HepG2 (cell line): ENCODE measurements around the gene RIPOR1. TPM values are rescaled to one million over a fixed set of nuclear protein-coding genes. Genes with fewer than 3 reads are reported as not detected.

Source experiments
- ATAC-seq: fragments of 200-7000 bp; cut with Tn5 transposase; 3 replicates; pipeline ENCODE4 v1.9.1; 2020; ENCODE audit warnings: mild to moderate bottlenecking, moderate library complexity
- BruUV-seq: library from RNA; stranded (reverse); fragments of 400-500 nt; replicated peaks from 2 replicates; lab custom pipeline; 2021; lab: Mats Ljungman, UMichigan
- CTCF ChIA-PET: fragments of 300-600 bp; formaldehyde crosslinking; extraction: SDS; loops from one replicate; lab custom pipeline; 2021; ENCODE audit warnings: low total read pairs, inconsistent platforms, low intra/inter-chr PET ratio; lab: Yijun Ruan, JAX
- POLR2A ChIA-PET: fragments of 350-600 bp; sonication (Branson Sonifier 250); formaldehyde crosslinking; loops from one replicate; lab custom pipeline; 2020; ENCODE audit warnings: antibody characterized with exemption, inconsistent platforms; lab: Yijun Ruan, JAX
- DNase-seq: peaks from one replicate; pipeline ENCODE4 v3.0.0-alpha.2; 2015; ENCODE audit warnings: low spot score
- FAIRE-seq: peaks from 3 replicates; lab custom pipeline; 2011; peaks lifted over from hg19 to GRCh38; lab: Jason Lieb, UNC
- H2AFZ ChIP-seq: one replicate; pipeline ENCODE4 v1.6.1; 2011; ENCODE audit warnings: low read length, inconsistent platforms
- H3K27ac ChIP-seq: fragments of 300-600 bp; 3 replicates; pipeline ENCODE4 v1.8.0; 2011; ENCODE audit warnings: mixed run types, mild to moderate bottlenecking, mixed read lengths, low read length, inconsistent platforms; ENCODE audit not compliant: insufficient read depth; ENCODE audit errors: extremely low read length
- H3K27me3 ChIP-seq, 2 experiments: fragments of 200-600 bp in 1 of 2; 2 replicates in 1 of 2; 3 replicates in 1 of 2; pipeline versions ENCODE4 v1.6.0 to v1.8.0; 2011; ENCODE audit warnings: low read length in 2 of 2, mild to moderate bottlenecking in 2 of 2, moderate library complexity in 2 of 2, inconsistent platforms in 1 of 2; ENCODE audit not compliant: insufficient read depth in 2 of 2, control insufficient read depth in 1 of 2
- H3K36me3 ChIP-seq, 2 experiments: fragments of 200-600 bp in 1 of 2; replicated peaks in 1 of 2; 2 replicates in 1 of 2; 3 replicates in 1 of 2; pipeline versions ENCODE4 v1.5.1 to v1.8.0; 2011; ENCODE audit warnings: low read length in 2 of 2, inconsistent platforms in 1 of 2; ENCODE audit not compliant: insufficient read depth in 2 of 2, control insufficient read depth in 1 of 2
- H3K4me1 ChIP-seq: 2 replicates; pipeline ENCODE4 v1.5.1; 2012; ENCODE audit warnings: low read length, inconsistent platforms; ENCODE audit not compliant: insufficient read depth
- H3K4me2 ChIP-seq: 2 replicates; pipeline ENCODE4 v1.6.0; 2011; ENCODE audit warnings: low read depth, low read length, inconsistent platforms
- H3K4me3 ChIP-seq, 3 experiments: fragments of 200-600 bp in 1 of 3; sonication (generic), shearing (Covaris generic) in 1 of 3; replicated peaks in 1 of 3; 2 replicates each; pipeline ENCODE4 v1.5.1; 2011 to 2016; ENCODE audit warnings: low read length in 3 of 3, inconsistent platforms in 2 of 3, low read depth in 2 of 3, mild to moderate bottlenecking in 2 of 3, control low read depth in 1 of 3, mixed read lengths in 1 of 3; ENCODE audit not compliant: insufficient read depth in 1 of 3
- H3K79me2 ChIP-seq: one replicate; pipeline ENCODE4 v1.6.1; 2011; ENCODE audit warnings: low read length, inconsistent platforms; ENCODE audit not compliant: insufficient read depth
- H3K9ac ChIP-seq: 2 replicates; pipeline ENCODE4 v1.6.0; 2011; ENCODE audit warnings: mild to moderate bottlenecking, low read depth, low read length, inconsistent platforms; ENCODE audit not compliant: insufficient read depth
- H3K9me3 ChIP-seq: 2 replicates; pipeline ENCODE4 v1.5.1; 2012; ENCODE audit warnings: mild to moderate bottlenecking, low read length
- H4K20me1 ChIP-seq: 2 replicates; pipeline ENCODE4 v1.6.0; 2011; ENCODE audit warnings: inconsistent platforms, mild to moderate bottlenecking, low read length, moderate library complexity; ENCODE audit not compliant: insufficient read depth
- BCL6 ChIP-seq: IDR thresholded peaks from 2 replicates; pipeline ENCODE4 v1.6.1; 2016; ENCODE audit warnings: missing genetic modification reagents, missing compliant biosample characterization
- FOSL2 ChIP-seq: sonication (generic); formaldehyde crosslinking; IDR thresholded peaks from 2 replicates; pipeline ENCODE4 v1.4.0; 2020; ENCODE audit warnings: missing genetic modification reagents
- HDAC6 ChIP-seq: fragments of 200-600 bp; sonication (generic); IDR thresholded peaks from 2 replicates; pipeline ENCODE4 v1.7.0; 2017; ENCODE audit warnings: mild to moderate bottlenecking, antibody characterized with exemption, low read length, low read depth
- HNRNPK ChIP-seq: fragments of 200-400 bp; formaldehyde crosslinking; IDR thresholded peaks from 2 replicates; pipeline ENCODE4 v1.6.1; 2018; ENCODE audit warnings: low read length, low read depth, moderate library complexity, mild to moderate bottlenecking; ENCODE audit not compliant: poor library complexity, severe bottlenecking
- HOXD1 ChIP-seq: sonication (generic); formaldehyde crosslinking; IDR thresholded peaks from 2 replicates; pipeline ENCODE4 v1.5.0; 2020; ENCODE audit warnings: missing genetic modification reagents
- KDM2A ChIP-seq: sonication (generic); formaldehyde crosslinking; IDR thresholded peaks from 2 replicates; pipeline ENCODE4 v1.4.0; 2020; ENCODE audit warnings: low read depth, missing genetic modification reagents, borderline replicate concordance
- LBX2 ChIP-seq: sonication (generic); formaldehyde crosslinking; IDR thresholded peaks from 2 replicates; pipeline ENCODE4 v1.5.0; 2020; ENCODE audit warnings: missing genetic modification reagents, mild to moderate bottlenecking, borderline replicate concordance
- NR3C1 ChIP-seq: sonication (generic); formaldehyde crosslinking; IDR thresholded peaks from 2 replicates; pipeline ENCODE4 v1.4.0; 2020; ENCODE audit warnings: missing genetic modification reagents
- POLR2G ChIP-seq: fragments of 200-400 bp; formaldehyde crosslinking; IDR thresholded peaks from 2 replicates; pipeline ENCODE4 v1.6.1; 2018; ENCODE audit warnings: mild to moderate bottlenecking, low read depth, low read length, moderate library complexity
- PRDM10 ChIP-seq: sonication (generic); formaldehyde crosslinking; IDR thresholded peaks from 2 replicates; pipeline ENCODE4 v1.4.0; 2020; ENCODE audit warnings: low read depth, missing genetic modification reagents
- RCOR2 ChIP-seq: IDR thresholded peaks from 2 replicates; pipeline ENCODE4 v1.6.1; 2016; ENCODE audit warnings: missing biosample characterization, missing genetic modification reagents
- SAP130 ChIP-seq: IDR thresholded peaks from 2 replicates; pipeline ENCODE4 v1.6.1; 2016; ENCODE audit warnings: low read depth
- WIZ ChIP-seq: sonication (generic); formaldehyde crosslinking; IDR thresholded peaks from 2 replicates; pipeline ENCODE4 v1.5.1; 2020; ENCODE audit warnings: mild to moderate bottlenecking, missing genetic modification reagents
- YY1 ChIP-seq: IDR thresholded peaks from 2 replicates; pipeline ENCODE4 v1.6.1; 2011; ENCODE audit warnings: low read length, low read depth, moderate library complexity, mild to moderate bottlenecking; ENCODE audit not compliant: insufficient read depth, insufficient replicate concordance
- ZBTB43 ChIP-seq: sonication (generic); formaldehyde crosslinking; conservative IDR thresholded peaks from 2 replicates; pipeline ENCODE4 v1.4.0; 2020; ENCODE audit warnings: missing genetic modification reagents
- ZNF296 ChIP-seq: sonication (generic); formaldehyde crosslinking; conservative IDR thresholded peaks from 2 replicates; pipeline ENCODE4 v1.5.0; 2020; ENCODE audit warnings: mild to moderate bottlenecking, missing genetic modification reagents
- ZNF564 ChIP-seq: sonication (generic); formaldehyde crosslinking; IDR thresholded peaks from 2 replicates; pipeline ENCODE4 v1.8.1; 2023; ENCODE audit warnings: mild to moderate bottlenecking, missing genetic modification reagents
- ZNF777 ChIP-seq: sonication (generic); formaldehyde crosslinking; IDR thresholded peaks from 2 replicates; pipeline ENCODE4 v1.4.0; 2020; ENCODE audit warnings: missing genetic modification reagents
- ZNF788 ChIP-seq: sonication (generic); formaldehyde crosslinking; IDR thresholded peaks from 2 replicates; pipeline ENCODE4 v1.5.0; 2020; ENCODE audit warnings: mild to moderate bottlenecking, missing genetic modification reagents, borderline replicate concordance
- ZSCAN31 ChIP-seq: sonication (generic); formaldehyde crosslinking; IDR thresholded peaks from 2 replicates; pipeline ENCODE4 v1.5.0; 2020; ENCODE audit warnings: low read depth, mild to moderate bottlenecking, missing genetic modification reagents
- WGBS: methylation state at CpG from one replicate; pipeline ENCODE4 v1.1.6; 2017; ENCODE audit warnings: low lambda C conversion rate; 5-methylcytosine and 5-hydroxymethylcytosine counted together
- in situ Hi-C: cut with HindIII; loops from 2 replicates; pipeline ENCODE4 v1.10.0; 2017; ENCODE audit warnings: low pct_unique_long_range_greater_than_20kb; ENCODE audit not compliant: extremely low pct_ligation_motif_present
- intact Hi-C: fragments of 100-400 bp; cut with micrococcal nuclease; formaldehyde crosslinking; loops from one replicate; pipeline ENCODE4 v1.10.0; 2022; ENCODE audit not compliant: unreplicated experiment
- polyA plus RNA-seq, 8 experiments: library from polyadenylated mRNA; depleted of rRNA in 3 of 8; stranded (reverse) in 7 of 8; unstranded in 1 of 8; fragments of >200 nt; fragmentation: Illumina TruSeq in 4 of 8; extraction: Trizol in 4 of 8; gene quantifications; 2 replicates each; pipeline versions ENCODE4 v1.2.1 to v1.2.3, GENCODE V29; 2011 to 2016; ENCODE audit warnings: low read depth in 4 of 8, missing spikeins in 1 of 8, mixed read lengths in 1 of 8; ENCODE audit not compliant: insufficient read depth in 1 of 8
- total RNA-seq, 5 experiments: library from RNA; depleted of rRNA; stranded (reverse); fragments of >200 nt; fragmentation: Illumina TruSeq; extraction: Trizol; gene quantifications; 2 replicates each; pipeline ENCODE4 v1.2.3, GENCODE V29; 2016; ENCODE audit warnings: low read depth in 1 of 5

Gene RIPOR1
- total and polyA plus RNA-seq, 2 of the 13 experiments (the other 11 are each of a cell fraction or from before 2014, with no cell fraction given) = 4.6 to 8.1 TPM

- intact Hi-C loops = no loop called here
- no TSS peak for BruUV-seq
- CTCF ChIA-PET = interaction anchor here (2.9 kb wide), 1 partner anchor 16 kb away, joined by 27 read pairs; no protein-coding TSS in a partner anchor
- TF ChIP-seq YY1 = peak; percentile 19
- peak; percentile 61 for TF ChIP-seq BCL6 (CRISPR knock-in tag)
- 0 out of 2 replicates have a peak, but pooled peaks have one; percentile 18 for TF ChIP-seq HOXD1
- TF ChIP-seq KDM2A (CRISPR knock-in tag) = peak; percentile 20; the same call in 1 of the 2 replicates
- no peak for TF ChIP-seq ZBTB43 (CRISPR knock-in tag)
- TF ChIP-seq RCOR2 (CRISPR knock-in tag) = no peak
- peak; percentile 0; the same call in 1 of the 2 replicates for TF ChIP-seq ZNF788 (CRISPR knock-in tag)
- 0 out of 2 replicates have a peak, but pooled peaks have one; percentile 2 for TF ChIP-seq PRDM10 (CRISPR knock-in tag)
- TF ChIP-seq SAP130 (CRISPR knock-in tag) = 0 out of 2 replicates have a peak, but pooled peaks have one; percentile 17
- TF ChIP-seq ZNF777 (CRISPR knock-in tag) = 0 out of 2 replicates have a peak, but pooled peaks have one; percentile 31
- TF ChIP-seq ZSCAN31 (CRISPR knock-in tag) = peak; percentile 42; the same call in 1 of the 2 replicates
- TF ChIP-seq HDAC6 = no peak
- TF ChIP-seq WIZ (CRISPR knock-in tag) = no peak
- no peak for TF ChIP-seq ZNF296
- TF ChIP-seq ZNF564 (CRISPR knock-in tag) = no peak
- 0 out of 2 replicates have a peak, but pooled peaks have one; percentile 22 for TF ChIP-seq FOSL2 (CRISPR knock-in tag)
- peak; percentile 44 for TF ChIP-seq POLR2G
- peak; percentile 22 for TF ChIP-seq HNRNPK
- TF ChIP-seq NR3C1 = no peak
- TF ChIP-seq LBX2 (CRISPR knock-in tag) = no peak
Observed at GRCh38 chr16:67537270-67537635, 8.6 kb downstream of the RIPOR1 start.

More at GRCh38 chr16:67537270-67537635, 8.6 kb downstream of the RIPOR1 start:
- in situ Hi-C loops = no loop called here
- Histone ChIP-seq H3K79me2 (no peaks in the 10 kb centered on the region), H3K27ac (no peak overlapping the region), H3K9me3 (no peaks in the 10 kb centered on the region), H3K4me1 (peaks cover 25% of the 10 kb centered on the region), H4K20me1 (peaks cover 24% of the 10 kb centered on the region; the same call in 1 of the 2 replicates), H3K27me3 (no peaks in the 10 kb centered on the region), H3K4me3 (peak overlapping the region; percentile 59 to 76 (median 69); a peak in 5 of 6 replicates), H3K36me3 (peaks cover 8 to 26% of the 10 kb centered on the region in 2 experiments; a peak in 3 of 5 replicates), H3K4me2 (peak overlapping the region; percentile 87), H2AFZ (no peak overlapping the region), H3K9ac (peak overlapping the region; percentile 53; the same call in 1 of the 2 replicates)
- ATAC-seq (peak; percentile 28), DNase-seq (no peak), FAIRE-seq (no peak)
- 67% methylated on average over 28 of the region's 32 CpGs for WGBS
- POLR2A ChIA-PET = interaction anchor here (1.2 to 2.0 kb wide), 4 partner anchors 9 to 123 kb away, joined by 3 to 18 read pairs (median 8); partner anchors contain the start of genes ACD, CTCF, PARD6A and RIPOR1
